Activated CD8-positive, alpha-beta memory T cell treated with anti-CD3 and anti-CD28 coated beads, Interleukin-2, amount 50 U/mL, for 48 hours (primary cell): Measurements from ENCODE around the gene FLRT2.

ENCODE experiments used
- DNase-seq: peaks from one replicate; pipeline ENCODE4 v3.0.0-alpha.2; 2020

The FLRT2 gene

DNA sequence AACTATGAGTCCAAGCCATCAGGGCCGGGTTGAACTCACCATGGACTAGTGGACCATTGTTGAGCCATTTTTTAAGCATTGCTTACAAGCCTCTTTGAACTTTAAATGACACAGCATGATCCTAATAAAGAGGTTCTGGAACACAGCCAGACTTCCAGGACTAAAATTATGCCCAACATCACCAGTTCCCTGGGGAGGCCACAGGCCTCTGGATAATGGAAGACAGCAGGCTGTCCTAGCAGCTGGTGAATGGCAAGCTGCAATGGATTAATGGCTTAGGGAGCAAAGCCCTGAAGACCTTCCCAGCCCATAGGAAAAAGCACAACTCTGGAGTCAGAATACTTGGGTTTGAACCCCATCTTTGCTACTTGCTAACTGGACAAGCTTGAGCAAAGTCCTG is 71.3 kb downstream of the FLRT2 start:
- no peak for DNase-seq

DNA sequence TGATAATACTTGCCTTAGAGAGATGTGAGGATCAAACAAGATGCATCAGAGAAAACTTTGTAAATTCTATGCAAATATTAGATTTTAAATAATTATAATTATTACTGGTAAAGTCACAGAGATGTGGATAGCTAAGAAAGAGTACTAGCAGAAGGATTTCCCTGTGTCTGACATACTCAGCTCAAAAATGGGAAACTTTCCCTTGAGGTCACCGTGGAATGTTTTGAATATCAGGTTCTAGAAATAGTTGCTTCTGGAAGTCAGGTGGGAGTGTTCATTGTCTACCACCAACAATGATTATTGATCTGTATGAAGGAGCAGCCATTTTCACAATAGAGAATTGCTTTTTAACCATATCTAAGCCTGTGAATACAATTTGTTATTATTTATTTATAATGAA is 71.7 kb downstream of the FLRT2 start:
- DNase-seq: no peak

- no peak for DNase-seq
These were observed 72.4 kb downstream of the FLRT2 start for GRCh38 chr14:85602345-85602744.

DNA sequence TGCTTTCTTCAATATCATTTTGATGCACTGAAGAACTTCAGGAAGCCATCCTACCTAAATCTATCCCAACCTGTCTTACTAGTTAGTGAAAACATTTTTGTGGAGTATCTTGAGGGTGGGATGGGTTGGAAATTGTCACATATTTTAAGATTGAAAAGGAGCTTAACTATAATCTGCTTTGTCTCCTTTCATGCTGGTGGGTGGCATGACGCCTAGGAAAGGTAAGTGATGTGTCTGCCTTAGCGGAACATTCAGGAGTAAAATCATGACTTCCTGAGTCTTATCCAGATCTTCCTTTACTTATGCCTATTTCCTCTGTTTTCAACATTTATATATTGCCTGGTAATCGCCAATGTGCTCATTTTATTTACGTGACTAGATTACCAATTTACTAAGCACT is 74.1 kb downstream of the FLRT2 start:
- no peak for DNase-seq

- no peak for DNase-seq
These were observed 74.8 kb downstream of the FLRT2 start for GRCh38 chr14:85604714-85605113.

- DNase-seq: no peak
These were observed 77.7 kb downstream of the FLRT2 start for GRCh38 chr14:85607651-85608081.

- no peak for DNase-seq
These were observed 83.6 kb downstream of the FLRT2 start for GRCh38 chr14:85613496-85613895.

DNA sequence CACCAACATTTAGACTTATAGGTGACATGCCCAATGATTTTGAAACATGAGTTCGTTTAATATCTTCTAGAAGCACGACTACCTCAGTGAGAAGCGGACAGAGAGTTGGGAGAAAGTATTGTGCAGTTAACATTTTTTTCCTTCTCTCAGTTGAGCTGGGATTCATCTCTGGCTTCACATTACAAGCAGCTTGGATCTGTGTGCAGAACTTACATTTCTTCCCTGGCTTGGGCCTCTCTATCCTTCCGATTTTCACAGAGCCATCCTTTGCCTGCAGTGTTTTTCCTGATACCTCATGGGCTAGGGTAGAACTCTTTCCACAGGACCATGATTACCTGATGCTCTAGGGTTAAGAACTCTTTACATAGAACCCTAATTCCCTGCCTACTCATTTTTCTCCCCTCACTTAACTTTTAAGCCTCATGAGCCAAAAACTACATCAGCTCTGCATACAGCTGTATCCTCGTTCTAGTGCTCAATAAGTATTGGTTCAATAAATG is 86.5 kb downstream of the FLRT2 start:
- DNase-seq: no peak

DNA sequence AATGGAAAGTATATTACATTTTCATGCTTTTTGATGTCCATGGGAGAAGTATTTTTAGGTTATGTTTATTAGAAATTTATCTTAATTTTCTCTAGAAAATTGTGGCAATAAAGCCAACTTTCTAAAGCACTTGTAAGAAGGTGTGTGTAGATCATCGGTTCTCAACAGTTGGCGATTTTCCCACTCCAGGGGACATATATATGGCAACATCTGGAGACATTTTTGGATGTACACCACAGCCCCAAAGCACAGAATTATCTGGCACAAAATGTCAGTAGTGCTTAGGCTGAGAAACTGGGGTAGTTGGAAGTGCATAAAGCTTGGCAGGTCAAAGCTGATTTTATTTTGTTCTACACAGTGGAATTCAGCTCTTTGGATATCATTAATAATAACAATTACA is 86.9 kb downstream of the FLRT2 start:
- no peak for DNase-seq

GRCh38 chr14:85617791-85618190 is 87.8 kb downstream of the FLRT2 start:
- DNase-seq: no peak

DNA sequence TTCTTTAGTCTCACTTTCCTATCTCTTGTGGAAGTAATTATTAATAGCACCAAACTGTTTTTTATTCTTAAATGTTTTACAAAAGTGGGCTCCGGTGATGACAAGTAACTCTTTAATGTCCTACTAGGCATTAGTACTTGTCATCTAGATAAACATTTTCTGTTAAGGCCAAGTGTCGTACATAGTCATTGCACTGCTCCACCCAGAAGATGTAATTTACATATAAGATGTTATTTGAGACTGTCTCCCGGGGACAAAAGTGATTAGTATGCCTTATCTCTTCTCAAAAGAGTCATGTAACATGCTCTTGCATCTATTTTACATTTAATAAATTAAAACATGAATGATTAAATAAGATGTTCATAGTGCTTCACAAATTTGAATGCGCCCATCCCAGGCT is 88.4 kb downstream of the FLRT2 start:
- DNase-seq: no peak

- DNase-seq: no peak
These were observed 89.0 kb downstream of the FLRT2 start for GRCh38 chr14:85618978-85619377.

DNA sequence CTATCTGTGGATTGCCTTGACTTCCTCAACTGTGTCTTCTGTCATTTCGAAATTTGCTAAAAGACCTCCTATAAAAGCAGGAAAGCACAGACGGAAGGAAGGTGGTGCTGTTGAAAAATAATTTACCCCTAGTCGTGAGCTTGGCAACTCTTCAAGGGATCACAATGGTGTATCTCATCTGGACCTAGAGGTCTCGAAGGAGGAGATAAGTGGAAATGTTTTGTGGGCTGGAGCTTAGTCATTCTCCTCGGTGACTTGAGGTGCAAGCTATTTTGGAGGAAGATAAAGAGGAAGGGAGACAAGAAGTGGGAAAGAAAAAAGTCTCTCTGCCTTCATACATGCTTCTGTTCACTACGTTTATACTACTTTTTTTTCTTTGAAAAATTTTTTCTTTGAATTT is 89.9 kb downstream of the FLRT2 start:
- DNase-seq: no peak

GRCh38 chr14:85620947-85621346 is 91.0 kb downstream of the FLRT2 start:
- DNase-seq: no peak

- DNase-seq: no peak
These were observed 92.2 kb downstream of the FLRT2 start for GRCh38 chr14:85622106-85622505.

- no peak for DNase-seq
These were observed 93.2 kb downstream of the FLRT2 start for GRCh38 chr14:85622986-85623685.

DNA sequence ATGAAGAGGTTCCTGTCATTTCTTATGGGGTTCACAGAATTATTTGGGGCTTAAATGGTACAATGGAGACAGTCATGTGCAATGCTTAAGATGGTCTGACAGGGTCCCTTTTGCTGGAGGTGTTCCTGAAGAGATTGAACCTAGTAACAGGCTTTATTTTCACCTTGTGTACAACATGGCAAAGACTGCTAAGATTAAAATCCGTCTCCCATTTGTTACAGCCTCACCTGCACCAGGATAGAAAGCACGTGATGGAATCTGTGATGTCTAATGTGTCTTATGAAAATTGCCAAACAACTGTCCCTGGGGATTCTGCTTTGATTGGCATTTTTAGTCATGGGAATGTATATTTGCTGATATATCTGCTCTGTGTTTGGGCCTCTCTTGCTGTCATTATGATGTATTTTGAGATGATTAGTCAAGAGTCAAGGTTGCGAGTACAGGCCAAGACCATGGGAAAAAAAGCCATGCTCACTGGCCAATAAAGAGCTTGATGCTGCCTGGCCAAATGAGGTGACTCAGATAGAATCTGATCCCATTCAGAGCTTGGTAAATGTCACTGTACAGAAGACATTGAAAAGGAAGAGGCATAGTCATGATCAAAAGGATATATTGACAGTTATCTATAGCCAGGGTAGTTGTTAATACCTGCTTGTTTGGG is 96.1 kb downstream of the FLRT2 start:
- DNase-seq: no peak

DNA sequence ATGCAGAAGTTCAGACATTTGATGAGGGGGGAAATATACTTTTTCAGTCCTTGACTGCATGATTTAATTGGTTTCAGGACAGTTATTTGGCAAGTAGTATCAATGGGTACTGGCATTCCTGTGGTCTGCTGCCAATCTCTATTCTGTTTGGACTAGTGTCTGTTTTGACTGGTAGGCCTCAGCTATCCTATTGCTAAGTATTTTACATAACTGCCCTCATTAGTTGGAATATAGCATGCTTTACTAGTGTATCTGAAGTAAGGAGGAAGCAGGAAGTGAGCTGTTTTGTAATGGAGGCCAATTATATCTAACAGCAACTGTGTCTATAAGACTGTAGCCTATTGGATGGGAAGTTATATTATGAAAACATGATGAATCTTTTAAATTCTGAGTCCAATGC is 104.3 kb downstream of the FLRT2 start:
- no peak for DNase-seq

DNA sequence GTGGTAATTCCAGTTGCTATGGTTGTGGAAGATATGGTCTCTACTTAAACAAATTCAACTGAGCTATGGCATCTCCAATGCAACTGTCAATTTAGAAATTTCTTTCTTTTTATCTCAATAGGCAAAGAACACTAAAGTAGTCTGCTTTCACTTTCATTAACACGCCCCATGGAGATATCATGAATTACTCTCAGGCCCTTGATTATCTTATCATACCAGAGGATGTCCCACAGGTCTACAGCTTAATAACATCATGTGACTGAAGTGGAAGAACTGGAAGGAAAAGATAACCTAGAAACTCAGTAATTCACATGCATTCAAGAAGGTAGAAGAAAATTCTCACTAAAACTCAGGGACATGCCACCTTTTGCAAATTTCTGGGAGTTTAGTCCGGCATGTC is 114.3 kb downstream of the FLRT2 start:
- DNase-seq: no peak

DNA sequence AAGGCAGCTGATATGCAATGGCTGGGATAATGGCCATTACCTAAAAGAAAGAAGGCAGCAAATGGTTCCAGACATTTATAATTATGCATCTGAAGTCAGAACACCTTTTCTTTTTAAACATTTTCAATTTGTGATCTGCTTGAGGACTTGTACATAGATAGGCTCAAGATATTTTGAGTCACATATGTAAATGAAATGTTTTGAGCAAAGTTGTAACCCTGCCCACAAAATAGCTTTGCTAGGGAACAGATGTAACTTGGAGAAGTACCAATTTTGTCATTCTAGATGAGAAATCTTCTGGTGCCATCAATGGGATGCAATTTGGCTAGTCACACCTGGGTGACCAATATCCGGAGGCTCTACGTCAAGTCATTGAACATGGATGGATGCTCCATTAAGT is 123.1 kb downstream of the FLRT2 start:
- DNase-seq: no peak

DNA sequence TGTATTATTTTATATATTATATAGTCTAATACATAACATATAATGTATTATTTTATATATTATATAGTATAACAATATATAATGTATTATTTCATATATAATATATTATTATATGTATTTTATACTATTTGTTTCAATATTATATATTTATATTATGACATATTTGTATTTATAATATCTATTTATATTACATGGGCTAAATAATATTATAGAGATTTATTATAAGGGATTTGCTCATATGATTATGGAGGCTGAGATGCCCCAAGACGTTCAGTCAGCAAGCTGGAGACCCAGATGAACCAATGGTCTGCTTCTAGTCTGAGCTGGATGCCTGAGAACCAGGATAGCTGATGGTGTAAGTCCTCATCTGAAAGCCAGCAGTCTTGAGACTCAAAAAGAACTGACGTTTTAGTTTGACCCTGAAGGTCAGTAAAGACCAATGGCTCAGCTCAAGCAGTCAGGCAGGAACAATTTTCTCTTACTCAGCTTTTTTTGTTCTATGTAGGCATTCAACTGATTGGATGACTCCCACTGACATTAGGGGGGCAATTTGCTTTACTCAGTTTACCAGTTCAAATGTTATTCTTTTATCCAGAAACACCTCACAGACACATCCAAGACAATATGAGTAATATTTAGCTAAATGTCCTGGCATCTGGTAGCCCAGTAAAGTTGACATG is 130.4 kb downstream of the FLRT2 start:
- DNase-seq: no peak

DNA sequence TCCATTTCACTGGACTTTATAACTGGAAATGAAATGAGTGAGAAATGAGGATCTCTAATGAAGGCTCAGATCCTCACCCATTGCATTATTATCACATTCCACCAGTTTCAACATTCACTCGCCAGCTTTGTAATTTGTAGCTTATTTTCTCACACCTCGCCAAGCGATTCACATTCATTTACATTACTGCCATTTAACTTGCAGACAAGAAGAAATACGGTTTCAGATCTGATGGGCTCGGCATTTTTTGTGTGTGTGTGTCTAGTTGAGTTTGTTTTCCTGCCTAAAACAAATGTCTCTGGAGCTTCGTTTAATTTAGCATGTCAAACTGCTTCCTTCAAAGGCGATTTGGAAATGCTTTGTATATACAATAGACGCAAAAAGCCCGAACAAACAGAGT is 132.2 kb downstream of the FLRT2 start:
- no peak for DNase-seq

DNA sequence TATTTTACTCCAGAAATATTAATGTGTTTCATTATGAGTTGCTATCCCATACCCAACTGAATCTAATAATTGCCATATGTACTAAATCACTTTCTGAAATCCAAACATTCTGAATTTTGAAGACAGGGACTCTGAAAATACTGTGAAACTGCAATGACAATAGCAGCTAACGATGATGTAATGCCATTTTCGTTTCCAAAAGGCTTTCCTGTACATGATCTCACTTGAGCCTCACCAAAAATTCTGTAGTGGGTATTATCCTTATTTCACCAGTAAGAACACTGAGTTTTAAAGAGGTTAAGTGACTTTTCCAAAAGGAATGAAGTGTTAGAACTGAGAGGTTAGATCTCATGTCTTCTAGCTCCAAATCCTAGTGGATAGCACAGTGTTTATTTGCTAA is 133.3 kb downstream of the FLRT2 start:
- DNase-seq: no peak

GRCh38 chr14:85663667-85664066 is 133.7 kb downstream of the FLRT2 start:
- no peak for DNase-seq
